ENCODE measurements around the gene DCP1A. TPM values are rescaled to one million over a fixed set of nuclear protein-coding genes. Genes with fewer than 3 reads are reported as not detected.

DCP1A gene
- total and polyA plus RNA-seq, 2 experiments from 2014 or later: 19.3 to 32.0 TPM

DNA sequence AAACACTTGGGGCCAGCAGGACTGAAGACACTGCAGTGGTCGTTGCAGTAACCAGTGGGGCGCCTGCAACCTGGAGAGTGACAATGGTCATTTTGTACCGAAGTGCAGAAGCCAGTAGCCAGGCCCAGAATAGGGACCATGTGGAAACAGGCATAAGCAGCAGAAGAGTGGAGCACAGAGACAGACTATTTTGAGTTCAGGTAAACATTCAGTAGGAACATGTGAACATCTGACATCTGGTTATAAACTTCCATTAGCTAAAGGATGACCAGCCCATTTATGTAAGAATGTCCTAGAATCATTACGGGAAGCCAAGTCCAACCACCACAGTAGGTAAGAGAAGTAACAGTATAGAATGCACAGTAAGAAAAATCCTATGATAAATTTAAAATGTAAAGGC lies 59.1 kb downstream of the DCP1A start (continued):
- TF ChIP-seq, protein P1, sequence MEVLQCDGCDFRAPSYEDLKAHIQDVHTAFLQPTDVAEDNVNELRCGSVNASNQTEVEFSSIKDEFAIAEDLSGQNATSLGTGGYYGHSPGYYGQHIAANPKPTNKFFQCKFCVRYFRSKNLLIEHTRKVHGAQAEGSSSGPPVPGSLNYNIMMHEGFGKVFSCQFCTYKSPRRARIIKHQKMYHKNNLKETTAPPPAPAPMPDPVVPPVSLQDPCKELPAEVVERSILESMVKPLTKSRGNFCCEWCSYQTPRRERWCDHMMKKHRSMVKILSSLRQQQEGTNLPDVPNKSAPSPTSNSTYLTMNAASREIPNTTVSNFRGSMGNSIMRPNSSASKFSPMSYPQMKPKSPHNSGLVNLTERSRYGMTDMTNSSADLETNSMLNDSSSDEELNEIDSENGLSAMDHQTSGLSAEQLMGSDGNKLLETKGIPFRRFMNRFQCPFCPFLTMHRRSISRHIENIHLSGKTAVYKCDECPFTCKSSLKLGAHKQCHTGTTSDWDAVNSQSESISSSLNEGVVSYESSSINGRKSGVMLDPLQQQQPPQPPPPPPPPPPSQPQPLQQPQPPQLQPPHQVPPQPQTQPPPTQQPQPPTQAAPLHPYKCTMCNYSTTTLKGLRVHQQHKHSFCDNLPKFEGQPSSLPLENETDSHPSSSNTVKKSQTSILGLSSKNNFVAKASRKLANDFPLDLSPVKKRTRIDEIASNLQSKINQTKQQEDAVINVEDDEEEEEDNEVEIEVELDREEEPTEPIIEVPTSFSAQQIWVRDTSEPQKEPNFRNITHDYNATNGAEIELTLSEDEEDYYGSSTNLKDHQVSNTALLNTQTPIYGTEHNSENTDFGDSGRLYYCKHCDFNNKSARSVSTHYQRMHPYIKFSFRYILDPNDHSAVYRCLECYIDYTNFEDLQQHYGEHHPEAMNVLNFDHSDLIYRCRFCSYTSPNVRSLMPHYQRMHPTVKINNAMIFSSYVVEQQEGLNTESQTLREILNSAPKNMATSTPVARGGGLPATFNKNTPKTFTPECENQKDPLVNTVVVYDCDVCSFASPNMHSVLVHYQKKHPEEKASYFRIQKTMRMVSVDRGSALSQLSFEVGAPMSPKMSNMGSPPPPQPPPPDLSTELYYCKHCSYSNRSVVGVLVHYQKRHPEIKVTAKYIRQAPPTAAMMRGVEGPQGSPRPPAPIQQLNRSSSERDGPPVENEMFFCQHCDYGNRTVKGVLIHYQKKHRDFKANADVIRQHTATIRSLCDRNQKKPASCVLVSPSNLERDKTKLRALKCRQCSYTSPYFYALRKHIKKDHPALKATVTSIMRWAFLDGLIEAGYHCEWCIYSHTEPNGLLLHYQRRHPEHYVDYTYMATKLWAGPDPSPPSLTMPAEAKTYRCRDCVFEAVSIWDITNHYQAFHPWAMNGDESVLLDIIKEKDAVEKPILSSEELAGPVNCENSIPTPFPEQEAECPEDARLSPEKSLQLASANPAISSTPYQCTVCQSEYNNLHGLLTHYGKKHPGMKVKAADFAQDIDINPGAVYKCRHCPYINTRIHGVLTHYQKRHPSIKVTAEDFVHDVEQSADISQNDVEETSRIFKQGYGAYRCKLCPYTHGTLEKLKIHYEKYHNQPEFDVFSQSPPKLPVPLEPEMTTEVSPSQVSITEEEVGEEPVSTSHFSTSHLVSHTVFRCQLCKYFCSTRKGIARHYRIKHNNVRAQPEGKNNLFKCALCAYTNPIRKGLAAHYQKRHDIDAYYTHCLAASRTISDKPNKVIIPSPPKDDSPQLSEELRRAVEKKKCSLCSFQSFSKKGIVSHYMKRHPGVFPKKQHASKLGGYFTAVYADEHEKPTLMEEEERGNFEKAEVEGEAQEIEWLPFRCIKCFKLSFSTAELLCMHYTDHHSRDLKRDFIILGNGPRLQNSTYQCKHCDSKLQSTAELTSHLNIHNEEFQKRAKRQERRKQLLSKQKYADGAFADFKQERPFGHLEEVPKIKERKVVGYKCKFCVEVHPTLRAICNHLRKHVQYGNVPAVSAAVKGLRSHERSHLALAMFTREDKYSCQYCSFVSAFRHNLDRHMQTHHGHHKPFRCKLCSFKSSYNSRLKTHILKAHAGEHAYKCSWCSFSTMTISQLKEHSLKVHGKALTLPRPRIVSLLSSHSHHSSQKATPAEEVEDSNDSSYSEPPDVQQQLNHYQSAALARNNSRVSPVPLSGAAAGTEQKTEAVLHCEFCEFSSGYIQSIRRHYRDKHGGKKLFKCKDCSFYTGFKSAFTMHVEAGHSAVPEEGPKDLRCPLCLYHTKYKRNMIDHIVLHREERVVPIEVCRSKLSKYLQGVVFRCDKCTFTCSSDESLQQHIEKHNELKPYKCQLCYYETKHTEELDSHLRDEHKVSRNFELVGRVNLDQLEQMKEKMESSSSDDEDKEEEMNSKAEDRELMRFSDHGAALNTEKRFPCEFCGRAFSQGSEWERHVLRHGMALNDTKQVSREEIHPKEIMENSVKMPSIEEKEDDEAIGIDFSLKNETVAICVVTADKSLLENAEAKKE (CRISPR knock-in tag; IDR thresholded peaks at IDR 0.05): no peak
- TF ChIP-seq, protein P2, sequence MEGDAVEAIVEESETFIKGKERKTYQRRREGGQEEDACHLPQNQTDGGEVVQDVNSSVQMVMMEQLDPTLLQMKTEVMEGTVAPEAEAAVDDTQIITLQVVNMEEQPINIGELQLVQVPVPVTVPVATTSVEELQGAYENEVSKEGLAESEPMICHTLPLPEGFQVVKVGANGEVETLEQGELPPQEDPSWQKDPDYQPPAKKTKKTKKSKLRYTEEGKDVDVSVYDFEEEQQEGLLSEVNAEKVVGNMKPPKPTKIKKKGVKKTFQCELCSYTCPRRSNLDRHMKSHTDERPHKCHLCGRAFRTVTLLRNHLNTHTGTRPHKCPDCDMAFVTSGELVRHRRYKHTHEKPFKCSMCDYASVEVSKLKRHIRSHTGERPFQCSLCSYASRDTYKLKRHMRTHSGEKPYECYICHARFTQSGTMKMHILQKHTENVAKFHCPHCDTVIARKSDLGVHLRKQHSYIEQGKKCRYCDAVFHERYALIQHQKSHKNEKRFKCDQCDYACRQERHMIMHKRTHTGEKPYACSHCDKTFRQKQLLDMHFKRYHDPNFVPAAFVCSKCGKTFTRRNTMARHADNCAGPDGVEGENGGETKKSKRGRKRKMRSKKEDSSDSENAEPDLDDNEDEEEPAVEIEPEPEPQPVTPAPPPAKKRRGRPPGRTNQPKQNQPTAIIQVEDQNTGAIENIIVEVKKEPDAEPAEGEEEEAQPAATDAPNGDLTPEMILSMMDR (conservative IDR thresholded peaks at IDR 0.05; ENCODE audit: low read depth in 2 of 2): no peak
- TF ChIP-seq CREB1 (CRISPR knock-in tag; IDR thresholded peaks at IDR 0.05; ENCODE audit: low read depth): no peak
- TF ChIP-seq STAT1 (IDR thresholded peaks at IDR 0.05; ENCODE audit: unreplicated experiment): no peak
- TF ChIP-seq EZH2 (IDR thresholded peaks at IDR 0.05; ENCODE audit: low read depth, unreplicated experiment): no peak

DNA sequence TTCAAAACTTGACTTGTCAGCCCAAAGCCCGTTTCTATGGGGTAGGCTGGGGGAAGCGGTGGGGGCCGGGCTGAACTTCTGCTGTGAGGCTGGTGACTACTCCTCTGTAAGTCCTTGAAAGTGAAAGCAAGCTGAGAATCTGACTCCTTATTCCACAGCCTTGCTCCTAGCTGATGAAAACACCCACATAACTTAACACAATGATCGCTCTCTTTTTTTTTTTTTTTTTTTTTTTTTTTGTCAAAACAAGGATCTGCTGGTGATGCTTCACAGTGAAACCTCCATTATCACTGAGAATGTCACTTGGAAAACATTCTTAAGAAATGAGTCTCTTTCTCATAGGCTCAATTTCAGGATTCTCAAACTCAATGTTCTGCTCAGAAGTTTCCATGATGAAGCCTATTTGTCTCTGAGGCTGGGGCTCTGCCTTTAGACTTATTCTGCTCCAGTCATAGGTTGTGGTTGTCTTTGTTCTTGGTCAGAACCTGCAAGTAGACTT lies 60.2 kb downstream of the DCP1A start:
- Mint-ChIP-seq H3K9me3 (no peaks in the 10 kb centered on the region), H3K36me3 (ENCODE audit: low read depth) (peaks cover 24% of the 10 kb centered on the region), H3K27ac (peak overlapping the region; percentile 96), H3K27me3 (ENCODE audit: insufficient read depth, low read depth, poor library complexity) (peaks cover 5% of the 10 kb centered on the region), H3K4me3 (peak overlapping the region; percentile 63), H3K4me1 (peaks cover 52% of the 10 kb centered on the region)
- peak overlapping the region; percentile 91 for H3K27ac ChIP-seq (ENCODE audit: low read depth)
- peaks cover 6% of the 10 kb centered on the region; the same call in 1 of the 2 replicates for H3K79me2 ChIP-seq (replicated peaks; ENCODE audit: insufficient read depth)
- peak overlapping the region; percentile 41 for H3K4me3 ChIP-seq
- DNase-seq (ENCODE audit: low spot score) (peak; percentile 73), ATAC-seq (peak; percentile 93)
- no peaks in the 10 kb centered on the region for H3K9me2 ChIP-seq (ENCODE audit: insufficient read depth)
- TF ChIP-seq JUNB (IDR thresholded peaks at IDR 0.05; ENCODE audit: unreplicated experiment): no peak
- no peak for TF ChIP-seq CREB1 (CRISPR knock-in tag; IDR thresholded peaks at IDR 0.05; ENCODE audit: low read depth)
- TF ChIP-seq STAT1 (IDR thresholded peaks at IDR 0.05; ENCODE audit: unreplicated experiment): no peak
- TF ChIP-seq NANOG (IDR thresholded peaks at IDR 0.05; ENCODE audit: borderline replicate concordance): no peak
- no peak for TF ChIP-seq REST (IDR thresholded peaks at IDR 0.05; ENCODE audit: unreplicated experiment)
- TF ChIP-seq ETS1 (IDR thresholded peaks at IDR 0.05): no peak
- no peaks in the 10 kb centered on the region for H3K36me3 ChIP-seq (ENCODE audit: insufficient read depth)
- no peak overlapping the region for H2AFZ ChIP-seq
- H4K20me1 ChIP-seq (replicated peaks; ENCODE audit: insufficient read depth): peaks cover 8% of the 10 kb centered on the region; the same call in 1 of the 2 replicates
- H3K27me3 ChIP-seq (ENCODE audit: insufficient read depth): no peaks in the 10 kb centered on the region
- peak overlapping the region; percentile 73 for H3K4me2 ChIP-seq
- H3K4me1 ChIP-seq (ENCODE audit: insufficient read depth): peaks cover 31% of the 10 kb centered on the region
- no peaks in the 10 kb centered on the region for H3F3A ChIP-seq (replicated peaks; ENCODE audit: low read depth)

Measured in GM23338 (cell line).